Stimulated activated CD4-positive, alpha-beta T cell treated with anti-CD3 and anti-CD28 coated beads, Interleukin-4, amount 100 ng/mL, for 24 hours (primary cell): ENCODE measurements around the gene CCDC121.

Experiments used
- DNase-seq: peaks from one replicate; pipeline ENCODE4 v3.0.0-alpha.2; 2020

Gene CCDC121

GRCh38 chr2:27628767-27629709, at the start of gene CCDC121, which contains the start of gene GPN1:
Gene CCDC121, minus strand, starts transcription at chr2:27629012. Its CDS starts 1,213 bp downstream, at chr2:27627799.
Gene GPN1, plus strand, starts transcription at chr2:27629050. Its CDS starts 9 bp downstream, at chr2:27629059.
- peak; percentile 96 for DNase-seq

DNA sequence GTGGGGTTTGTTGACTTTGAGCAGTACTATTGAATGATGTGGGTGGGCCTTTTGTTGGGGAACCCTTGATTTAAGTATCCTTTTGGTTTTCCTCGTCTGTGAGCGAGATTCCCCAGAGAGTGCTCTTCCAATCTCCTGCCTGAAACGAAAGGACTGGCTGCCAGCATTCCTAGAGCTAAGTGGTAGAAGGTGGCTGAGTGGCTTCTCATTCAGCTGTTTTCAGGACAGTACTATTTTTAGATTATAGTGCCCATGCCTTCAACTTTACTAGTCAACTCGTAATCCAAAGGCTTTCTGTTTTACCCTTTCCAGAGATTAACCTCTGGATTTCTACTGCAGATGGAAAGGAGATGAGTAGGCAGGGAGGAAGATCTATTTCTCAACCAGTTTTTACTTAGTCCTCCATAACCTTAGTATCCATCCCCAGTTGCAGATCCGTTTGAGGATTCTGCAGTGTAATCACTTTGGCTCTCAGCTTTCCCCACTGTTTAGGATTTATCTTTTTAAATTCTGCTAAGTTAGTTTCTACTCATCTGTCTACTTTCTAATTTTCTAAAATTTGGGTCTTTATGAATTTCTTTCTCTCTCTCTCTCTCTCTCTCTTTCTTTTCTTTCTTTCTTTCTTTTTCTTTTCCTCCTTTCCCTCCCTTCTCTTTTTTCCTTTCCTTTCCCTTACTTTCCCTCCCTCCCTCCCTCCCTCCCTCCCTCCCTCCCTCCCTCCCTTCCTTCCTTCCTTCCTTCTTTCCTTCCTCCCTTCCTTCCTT, 44.1 kb upstream of the CCDC121 start:
- no peak for DNase-seq

DNA sequence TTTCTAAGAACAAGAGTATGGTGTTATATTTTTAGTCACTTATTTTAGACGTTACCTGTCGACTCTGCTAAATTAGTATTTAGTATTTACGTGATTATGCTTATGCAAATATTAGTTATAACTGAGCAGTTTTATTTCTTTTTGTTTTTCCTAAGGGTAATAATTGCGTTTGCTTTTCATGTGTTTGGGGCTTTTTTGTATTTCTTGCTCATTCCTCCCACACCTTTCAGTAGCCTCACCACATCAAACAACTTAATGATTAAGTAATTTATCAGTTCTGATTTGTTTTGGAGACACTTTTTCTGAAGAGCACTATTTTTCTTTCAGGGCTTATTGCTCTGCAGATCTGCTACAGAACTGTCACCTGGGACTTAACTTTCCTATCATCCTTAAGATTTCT, 42.4 kb upstream of the CCDC121 start:
- DNase-seq, result no peak

DNA sequence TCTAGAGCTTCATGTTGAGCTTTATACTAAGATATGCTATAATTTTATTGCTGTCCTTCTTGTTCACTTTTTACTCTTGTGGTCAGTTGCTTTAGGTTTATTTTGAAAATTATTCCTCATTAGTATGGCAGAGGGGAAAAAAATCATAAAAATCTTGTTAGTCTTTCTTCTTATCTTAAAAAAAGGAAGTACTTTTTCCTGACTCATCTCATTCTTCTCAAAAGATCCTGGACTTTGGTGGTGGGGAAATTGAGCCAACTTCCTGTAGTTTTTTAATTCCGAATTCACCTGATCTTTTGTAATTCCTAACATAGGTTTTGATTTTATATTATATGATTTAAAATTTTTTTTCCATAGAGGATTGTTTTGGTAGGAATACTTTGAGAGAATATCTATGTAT, 38.6 kb upstream of the CCDC121 start:
- no peak for DNase-seq

DNA sequence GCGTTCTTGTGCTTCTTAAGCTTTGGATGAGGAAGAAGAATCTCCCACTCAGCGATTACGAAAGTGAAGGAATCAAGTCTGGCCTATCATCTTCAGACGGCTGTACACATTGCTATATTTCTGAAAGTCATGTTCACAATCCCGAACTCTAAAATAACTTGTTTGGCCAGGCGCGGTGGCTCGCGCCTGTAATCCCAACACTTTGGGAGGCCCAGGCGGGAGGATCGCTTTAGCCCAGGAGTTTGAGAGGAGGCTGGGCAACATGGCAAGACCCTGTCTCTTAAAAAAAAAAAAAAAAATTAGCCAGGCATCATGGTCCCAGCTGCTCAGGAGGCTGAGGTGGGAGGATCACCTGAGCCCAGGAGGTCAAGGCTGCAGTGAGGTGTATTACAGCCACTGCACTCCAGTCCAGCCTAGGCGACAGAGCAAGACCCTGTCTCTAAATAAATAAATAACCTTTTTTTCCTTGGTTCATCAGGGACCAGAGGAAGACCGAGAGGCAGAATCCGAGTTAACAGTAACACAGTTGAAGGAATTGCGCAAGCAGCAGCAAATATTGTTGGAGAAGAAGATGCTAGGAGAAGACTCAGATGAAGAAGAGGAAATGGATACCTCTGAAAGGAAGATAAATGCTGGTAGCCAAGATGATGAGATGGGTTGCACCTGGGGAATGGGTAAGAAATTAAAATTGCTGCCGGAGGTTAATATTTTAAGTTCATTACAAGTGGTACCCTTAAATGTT, 36.0 kb upstream of the CCDC121 start:
- DNase-seq, result no peak

GRCh38 chr2:27664154-27664574, 35.4 kb upstream of the CCDC121 start:
- DNase-seq, result no peak

DNA sequence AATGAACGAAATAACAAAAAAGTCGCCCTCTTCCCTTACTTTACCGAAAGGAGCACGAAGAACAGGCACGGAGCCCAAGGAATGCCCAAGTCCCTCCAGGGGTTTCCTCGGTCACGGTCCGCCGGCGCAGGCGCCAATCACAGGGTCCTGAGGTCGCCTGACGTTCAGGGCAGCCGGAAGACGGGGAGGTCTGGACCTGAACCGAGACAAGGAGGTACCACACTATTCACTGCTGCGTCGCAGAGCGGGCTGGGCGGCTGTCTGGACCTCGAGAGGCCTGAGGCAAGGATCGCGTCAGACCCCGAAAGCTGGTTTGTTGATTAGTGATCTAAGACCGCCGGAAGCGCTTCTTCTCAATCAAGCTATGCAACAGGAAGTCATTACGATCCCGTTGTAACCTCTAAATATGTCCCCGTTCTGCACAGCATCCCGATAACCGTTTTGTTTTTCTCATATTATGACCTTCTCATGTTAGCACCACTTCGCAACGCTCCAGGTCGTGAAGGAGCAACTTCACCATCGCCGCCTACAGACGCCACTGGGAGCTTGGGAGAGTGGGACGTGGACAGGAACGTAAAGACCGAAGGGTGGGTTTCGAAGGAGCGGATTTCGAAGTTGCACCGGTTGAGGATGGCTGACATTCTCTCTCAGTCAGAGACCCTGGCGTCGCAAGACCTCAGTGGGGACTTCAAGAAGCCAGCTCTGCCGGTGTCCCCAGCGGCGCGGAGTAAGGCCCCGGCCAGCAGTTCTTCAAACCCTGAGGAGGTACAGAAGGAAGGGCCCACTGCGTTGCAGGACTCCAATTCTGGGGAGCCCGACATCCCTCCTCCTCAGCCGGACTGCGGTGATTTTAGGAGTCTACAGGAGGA, 34.7 kb upstream of the CCDC121 start, which contains the start of the genes SLC4A1AP and SUPT7L:
Gene SLC4A1AP (plus strand): TSS at position 605 of the 869 bp plus-strand sequence. CDS start 26 bp downstream, at position 631.
Gene SUPT7L (minus strand): TSS at position 330 of the 869 bp plus-strand sequence. CDS start 1,422 bp downstream, outside the sequence.
- peak; percentile 78 for DNase-seq

DNA sequence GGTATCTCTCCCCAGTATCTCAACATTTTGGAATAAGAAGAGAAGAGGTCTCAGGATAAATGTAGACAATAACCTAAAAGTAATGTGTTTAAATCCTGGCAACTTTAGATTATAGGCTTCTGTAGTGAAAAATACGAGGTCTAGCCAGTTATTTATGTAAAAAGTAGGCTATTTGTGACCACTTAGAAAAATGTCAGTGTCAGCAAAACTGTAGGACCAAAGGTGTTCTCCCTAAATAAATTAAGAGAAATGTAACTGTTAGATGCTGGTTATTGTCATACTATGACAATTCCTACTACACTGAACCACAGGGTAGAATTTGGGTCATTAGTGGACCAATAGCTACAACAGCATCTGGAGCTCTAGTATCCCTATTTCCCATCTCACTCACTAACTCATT, 32.6 kb upstream of the CCDC121 start:
- DNase-seq, result no peak

DNA sequence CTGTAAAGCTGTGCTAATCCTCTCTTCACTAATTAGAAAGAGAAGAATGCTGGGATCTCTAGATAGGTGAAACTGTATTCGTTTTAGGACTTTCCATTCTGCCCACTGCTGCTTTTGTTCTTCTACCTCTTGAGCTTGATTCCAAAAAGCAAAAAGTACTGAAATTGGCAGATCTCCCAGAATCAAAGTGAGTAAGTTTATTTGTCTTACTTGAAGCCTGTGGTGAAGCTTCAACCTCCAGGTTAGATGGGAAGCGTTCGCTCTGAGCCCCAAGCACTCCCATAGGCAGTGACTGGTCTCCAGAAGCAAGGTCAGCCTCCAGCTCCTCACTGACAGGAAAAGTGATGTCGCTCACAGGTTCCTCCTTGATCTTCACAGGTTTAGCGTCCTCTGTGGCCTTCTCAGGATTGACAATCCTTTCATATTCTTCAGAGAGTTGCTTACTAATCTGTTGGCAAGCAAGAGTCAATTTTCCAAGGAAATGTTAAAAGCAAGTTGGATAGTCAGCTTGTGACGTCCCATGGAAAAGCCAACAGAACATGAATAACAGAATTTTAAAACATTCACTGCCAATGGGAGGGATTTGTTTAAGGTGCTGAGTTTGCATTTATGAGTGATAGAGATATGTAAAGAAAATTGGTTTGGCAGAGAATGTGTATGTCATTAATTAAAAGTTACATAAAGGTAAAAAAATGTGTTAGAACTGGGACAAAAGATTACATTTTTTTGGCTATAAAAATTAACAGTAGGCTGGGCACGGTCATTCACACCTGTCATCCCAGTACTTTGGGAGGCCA, 26.5 kb upstream of the CCDC121 start:
- no peak for DNase-seq

GRCh38 chr2:27653397-27653796, 24.6 kb upstream of the CCDC121 start:
- no peak for DNase-seq

DNA sequence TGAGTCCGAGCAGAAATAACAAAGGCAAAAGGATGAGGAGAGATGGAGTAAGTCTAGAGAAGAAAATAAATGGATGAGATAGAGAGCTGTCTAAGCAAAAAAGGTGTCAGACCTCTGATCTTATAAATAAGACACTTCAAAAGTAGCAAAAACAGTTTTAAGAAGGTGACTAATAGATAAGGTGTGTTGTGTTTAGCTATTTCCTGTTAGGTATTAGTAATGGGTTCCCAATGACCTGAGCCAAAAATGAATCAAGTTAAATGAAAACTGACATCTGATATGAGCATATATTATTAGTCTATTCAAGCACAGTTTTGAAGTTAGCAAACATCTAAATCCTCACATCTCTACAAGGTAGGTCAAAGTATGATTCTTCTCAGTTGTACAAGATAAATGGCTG, 24.0 kb upstream of the CCDC121 start:
- DNase-seq, result no peak

DNA sequence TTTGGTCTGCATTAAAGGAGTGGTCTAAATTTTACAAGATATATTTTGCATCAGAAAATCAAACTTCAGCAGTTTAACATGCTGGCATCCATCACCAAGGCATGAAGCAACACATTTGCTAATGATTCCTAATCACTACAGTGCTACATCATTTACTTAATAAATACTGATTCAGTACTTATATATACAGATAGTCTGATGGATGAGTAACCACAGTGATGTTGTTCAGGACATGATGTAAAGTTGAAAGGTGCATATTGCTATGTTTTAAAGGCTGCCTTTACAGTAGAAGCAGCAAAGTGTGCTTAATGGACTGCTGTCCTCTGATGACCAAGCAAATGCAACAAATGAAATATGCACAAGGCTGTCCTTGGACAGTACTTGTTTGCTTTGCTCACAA, 23.5 kb upstream of the CCDC121 start:
- no peak for DNase-seq

DNA sequence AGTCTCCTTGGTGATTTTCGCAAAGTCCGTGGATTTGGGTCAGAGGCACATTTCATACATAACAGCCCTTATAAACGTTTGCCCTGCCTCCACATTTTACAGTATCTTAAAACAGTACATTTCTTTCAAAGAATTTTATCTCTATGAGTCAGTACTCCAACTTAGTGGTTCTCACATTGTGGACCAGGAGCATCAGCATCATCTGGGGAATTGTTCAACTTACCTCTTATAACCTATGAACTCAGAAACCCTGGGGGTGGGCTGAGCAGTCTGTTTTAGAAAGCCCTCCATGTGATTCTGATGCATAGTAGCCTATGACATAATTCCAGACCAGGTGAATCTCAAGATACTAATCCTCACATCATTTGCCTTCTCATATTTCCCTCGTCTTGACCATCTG, 22.2 kb upstream of the CCDC121 start:
- DNase-seq, result no peak

- DNase-seq, result no peak
Measured at GRCh38 chr2:27647737-27648136, 18.9 kb upstream of the CCDC121 start.

GRCh38 chr2:27647289-27647688, 18.5 kb upstream of the CCDC121 start:
- DNase-seq, result no peak

- DNase-seq, result no peak
Measured at GRCh38 chr2:27645197-27645596, 16.4 kb upstream of the CCDC121 start.

DNA sequence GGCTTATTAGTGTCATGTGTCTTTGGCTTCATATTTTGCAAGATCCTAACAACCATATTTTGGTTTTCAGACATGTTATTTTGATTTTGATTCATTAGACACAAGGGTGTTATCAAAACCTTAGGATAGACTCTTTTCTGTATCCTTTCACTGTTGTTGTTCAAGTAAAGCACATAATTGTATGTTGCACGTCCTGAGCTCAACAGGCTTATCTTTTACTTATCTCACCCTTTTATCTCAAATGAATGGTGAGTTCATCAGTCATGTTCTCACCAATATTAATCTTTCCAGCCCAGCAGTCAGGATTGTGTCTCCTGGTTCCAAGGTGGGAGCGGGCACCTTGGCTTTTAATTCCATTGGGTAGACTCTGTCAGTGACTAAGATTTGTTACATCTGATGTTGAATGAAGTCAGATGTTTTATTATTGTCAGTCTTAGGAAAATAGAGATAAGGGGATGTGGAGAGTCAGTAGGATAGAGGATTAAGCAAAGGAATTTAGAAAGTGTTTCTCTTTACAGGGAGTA, 12.0 kb upstream of the CCDC121 start:
- DNase-seq, result no peak

DNA sequence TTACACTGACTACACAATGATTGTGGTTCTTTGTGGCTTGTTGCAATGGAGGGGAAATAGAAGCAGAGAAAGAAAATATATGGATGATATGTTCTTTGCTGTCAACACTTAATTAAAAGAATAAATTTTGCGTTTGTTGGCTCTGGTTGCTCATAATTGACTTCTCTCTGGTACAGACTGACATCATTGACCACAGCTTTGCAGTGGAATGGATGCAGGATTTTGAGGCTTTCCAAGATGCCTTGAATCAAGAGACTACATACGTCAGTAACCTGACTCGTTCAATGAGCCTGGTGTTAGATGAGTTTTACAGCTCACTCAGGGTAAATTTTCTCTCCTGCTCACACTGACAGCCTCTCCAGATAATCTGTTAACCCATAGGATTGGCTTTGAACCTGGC, 9.9 kb upstream of the CCDC121 start:
- DNase-seq, result peak; percentile 31

- DNase-seq, result peak; percentile 35
Measured at GRCh38 chr2:27638037-27638637, 9.3 kb upstream of the CCDC121 start.

GRCh38 chr2:27636766-27637165, 8.0 kb upstream of the CCDC121 start:
- DNase-seq, result no peak
